GM21360 (cell line): Measurements from ENCODE around the gene MYL3.

Source experiments
- ATAC-seq: cut with Tn5 transposase; IDR thresholded peaks from one replicate; pipeline ENCODE4 v1.9.1; 2021; ENCODE audit warnings: mild to moderate bottlenecking, moderate library complexity; ENCODE audit not compliant: unreplicated experiment

Gene MYL3

DNA sequence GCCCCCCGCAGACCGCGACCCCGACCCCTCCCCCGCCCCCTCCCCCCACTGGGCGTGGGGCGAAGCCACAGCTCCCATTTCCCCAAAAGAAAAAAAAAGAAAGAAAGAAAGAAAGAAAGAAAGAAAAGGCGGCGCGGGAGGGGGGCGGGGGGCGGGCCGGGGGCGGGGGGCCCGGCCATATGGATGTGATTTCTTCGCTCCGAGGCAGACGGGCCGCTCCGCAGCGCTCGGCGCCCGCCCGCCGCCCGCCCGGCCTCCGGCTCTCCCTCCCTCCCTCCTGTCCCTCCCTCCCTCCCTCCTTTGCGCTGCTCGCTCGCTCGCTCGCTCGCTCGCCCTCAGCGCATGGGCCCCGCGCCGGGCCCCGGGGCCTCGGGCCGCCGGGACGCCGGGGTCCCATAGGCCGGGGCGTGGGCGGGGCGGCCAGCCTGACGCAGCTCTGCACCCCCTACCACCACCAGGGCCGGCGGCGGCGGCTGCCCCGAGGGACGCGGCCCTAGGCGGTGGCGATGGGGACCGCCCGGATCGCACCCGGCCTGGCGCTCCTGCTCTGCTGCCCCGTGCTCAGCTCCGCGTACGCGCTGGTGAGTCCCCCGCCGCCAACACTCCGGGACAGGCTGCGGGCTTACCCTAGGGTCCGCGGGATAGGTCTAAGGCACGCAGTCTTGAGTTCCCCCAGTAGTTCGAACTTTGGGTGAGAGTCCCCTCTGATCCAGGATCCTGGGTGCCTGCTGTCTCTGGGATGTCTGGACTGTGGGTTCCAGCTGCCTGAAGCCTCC, 20.0 kb upstream of the MYL3 start:
- ATAC-seq, result no peak

DNA sequence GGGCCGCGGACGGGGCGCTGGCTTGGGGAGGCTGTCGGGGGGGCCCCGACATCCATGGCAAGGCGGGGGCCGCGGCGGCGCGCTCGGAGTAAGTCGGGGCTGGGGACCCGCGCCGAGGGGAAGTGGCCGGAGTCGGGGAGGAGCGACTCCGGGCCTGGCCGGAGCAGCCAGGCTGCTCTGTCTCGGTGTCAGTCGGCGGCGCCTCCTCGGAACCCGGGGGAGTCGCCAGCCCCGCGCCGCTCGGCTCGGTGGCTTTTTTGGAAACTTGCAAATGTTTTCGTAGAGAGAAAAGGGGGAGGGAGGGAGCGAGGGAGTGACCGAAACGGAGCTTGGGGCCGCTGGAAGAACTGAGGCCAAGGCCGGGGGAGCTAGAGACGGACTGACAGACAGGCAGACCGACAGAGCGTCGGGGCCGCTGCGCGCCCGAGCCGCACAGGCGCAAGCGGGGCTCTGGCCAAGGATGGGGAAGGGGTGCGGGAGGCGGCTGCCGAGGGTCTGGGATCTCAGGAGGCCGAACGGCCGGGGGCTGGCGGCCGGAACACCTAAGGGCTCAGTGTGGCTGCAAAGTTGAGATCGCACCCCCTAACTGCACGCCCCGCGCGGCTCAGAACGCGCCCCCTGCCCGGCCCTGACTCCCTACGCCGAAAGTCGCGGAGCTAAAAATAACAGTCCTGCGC, 19.3 kb upstream of the MYL3 start:
- ATAC-seq, result no peak

GRCh38 chr3:46881596-46882376, 18.5 kb upstream of the MYL3 start:
- ATAC-seq, result no peak

DNA sequence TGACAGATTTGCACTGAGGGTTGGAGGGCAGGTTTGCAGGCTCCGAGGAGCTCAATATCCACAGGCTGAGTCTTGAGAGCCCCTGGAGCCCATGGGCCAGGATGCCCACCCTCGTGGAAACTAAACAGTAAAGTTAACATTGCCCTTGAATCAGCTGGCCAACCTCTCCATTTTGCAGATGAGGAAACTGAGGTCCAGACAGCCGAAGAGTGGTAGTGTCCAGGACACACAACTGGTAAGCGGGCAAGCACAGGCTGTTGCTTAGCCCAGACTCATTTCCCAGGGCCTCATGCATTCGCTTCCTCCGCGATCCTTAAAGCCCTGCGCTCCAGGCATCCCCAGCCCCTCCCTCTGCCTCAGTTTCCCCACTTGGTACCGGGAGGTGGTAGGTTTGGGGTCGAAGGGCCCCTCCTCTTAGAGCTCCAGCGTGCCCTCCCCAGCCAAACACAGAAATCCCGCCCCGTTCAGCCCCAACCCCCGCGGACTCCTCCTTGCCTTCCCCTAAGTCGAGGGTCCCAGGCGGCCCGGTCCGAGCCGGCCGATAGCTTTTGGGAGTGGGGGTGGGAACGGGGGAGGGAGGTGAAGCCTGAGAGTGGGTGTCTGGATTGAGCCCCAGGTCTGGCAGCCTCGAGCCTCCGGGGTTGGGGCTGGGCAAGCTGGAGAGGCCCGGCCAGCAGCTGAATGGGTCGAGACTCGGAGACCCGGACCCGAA, 17.8 kb upstream of the MYL3 start:
- no peak for ATAC-seq

DNA sequence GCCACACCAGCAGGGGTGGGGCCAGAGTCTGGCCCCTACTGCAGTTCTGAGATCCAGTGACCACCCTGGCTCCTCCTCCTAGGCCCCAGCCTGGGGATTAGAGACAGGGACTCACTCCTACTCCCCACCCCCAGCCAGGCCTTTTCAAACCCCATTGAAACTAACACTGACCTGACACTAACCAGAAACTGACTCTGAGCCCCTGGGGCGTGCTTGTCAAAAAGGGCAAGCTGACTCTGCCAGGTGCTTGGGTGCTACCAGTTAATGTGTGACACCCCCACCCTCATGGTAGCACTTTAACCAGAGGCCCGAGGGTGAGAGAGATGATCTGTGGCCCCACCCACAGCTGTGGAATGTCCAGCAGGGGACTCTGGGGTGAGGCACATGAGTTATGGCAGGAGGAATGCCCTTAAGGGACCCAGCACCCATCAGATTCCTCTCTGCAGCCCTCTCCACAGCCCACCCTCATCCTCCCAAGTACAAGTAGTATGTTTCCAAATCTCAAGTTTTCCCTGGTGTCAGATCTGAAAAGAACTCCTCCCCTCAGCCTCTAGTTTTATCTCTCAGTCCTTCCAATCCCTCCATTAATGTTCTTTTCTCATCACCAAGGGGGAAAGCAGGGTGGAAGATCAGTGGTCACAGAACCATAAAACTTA, 15.7 kb upstream of the MYL3 start:
- no peak for ATAC-seq

DNA sequence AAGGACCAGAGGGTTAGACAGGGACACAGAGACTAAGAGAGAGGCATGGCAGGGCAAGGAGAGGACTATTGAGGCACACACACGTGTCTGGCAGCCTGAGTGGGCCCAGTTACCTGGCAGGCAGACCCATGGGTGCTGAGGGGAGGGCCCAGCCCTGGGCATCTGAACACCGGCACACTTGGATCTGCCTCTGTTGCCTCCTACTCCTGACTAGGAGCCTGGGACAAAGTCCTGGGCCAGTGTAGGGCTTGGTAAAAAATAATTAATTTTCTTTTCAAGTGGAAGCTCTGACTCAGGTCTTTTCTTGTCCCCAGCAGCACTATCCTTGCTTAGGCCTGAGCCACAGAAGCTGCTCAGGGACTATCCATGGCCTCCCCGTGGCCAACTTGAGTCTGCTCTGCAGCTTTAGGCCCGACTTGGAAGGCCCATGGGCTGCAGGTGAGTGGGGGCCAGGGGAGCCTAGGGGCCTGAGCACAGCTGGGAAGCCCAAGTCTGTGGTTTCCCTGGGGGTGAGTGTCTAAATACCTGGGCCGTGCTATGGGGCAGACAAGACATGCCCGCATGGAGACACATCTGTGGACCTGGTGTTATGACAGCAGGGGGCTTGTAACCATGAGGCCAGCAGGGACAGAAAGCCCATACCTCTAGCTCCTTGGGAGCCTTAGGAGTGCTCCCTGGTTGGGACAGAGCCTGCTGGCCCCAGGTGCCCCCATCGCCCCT, 14.3 kb upstream of the MYL3 start, which contains the start of gene PTH1R:
PTH1R (plus strand) TSS at position 316 of the 720 bp plus-strand sequence. CDS start 5,839 bp downstream, outside the sequence.
- no peak for ATAC-seq

DNA sequence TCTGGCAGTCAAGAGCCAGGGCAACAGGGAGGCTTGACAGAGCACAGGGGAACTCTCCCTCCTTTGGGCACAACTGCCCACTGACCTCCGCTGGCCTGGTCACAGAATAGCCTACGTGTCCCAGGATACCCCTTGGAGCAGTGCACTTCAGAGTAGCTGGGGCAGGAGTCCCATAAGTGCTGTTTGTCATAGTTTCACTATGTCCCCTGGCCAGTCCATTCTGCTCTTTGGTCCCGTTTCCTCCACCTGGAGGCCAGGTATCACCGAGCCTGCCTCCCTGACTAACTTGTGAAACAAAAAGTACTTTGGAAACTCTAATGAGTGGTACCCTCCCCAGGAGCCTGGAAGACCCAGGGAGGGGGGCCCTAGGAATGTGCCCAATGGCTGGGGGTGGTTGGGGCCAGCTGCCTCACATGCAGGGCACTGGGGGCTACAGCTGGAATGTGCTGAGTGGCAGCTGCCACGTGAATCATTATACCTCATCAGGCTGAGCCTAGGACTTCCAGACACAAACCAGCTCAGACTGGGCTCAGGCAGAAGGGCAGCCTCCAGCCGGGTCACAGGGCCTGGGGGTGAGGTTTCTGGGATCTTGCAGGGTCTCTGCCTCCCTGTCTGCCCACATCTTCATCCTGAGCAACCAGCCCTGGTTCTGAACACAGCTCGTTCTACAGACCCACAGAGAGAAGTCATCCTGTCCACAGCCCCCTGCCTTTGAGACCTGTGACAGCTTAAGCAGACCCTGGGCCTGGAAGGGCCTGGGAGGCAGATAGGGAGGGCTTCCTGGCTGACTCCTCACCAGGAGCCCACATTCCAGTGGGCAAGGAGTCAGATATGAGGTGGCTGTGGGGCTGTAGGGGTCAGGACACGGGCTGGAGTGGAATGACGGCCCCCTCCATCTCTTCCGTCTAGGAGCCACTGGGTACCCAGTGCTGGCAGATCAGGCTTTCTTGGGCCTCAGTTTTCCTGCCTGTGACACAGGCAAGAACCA, 13.4 kb upstream of the MYL3 start:
- no peak for ATAC-seq

DNA sequence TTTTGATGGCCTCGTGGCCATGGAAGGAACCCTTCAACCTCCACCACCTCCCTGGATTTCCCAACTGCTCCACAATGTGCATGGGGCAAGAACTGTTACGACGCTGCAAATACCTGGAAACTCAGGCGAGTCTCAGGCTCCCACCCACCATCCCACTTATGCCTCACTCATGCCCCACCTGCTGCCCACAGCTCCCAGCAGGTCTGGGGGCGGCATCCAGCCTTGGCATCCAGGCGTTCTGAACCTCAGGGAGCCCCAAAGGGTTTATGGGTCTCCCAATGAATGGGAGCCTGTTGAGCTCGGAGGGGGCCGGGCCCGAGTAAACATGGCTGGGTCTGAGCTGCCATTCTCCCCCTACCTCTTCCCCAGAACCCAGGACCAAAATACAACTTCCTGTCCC, 12.3 kb upstream of the MYL3 start:
- ATAC-seq, result no peak

- ATAC-seq, result no peak
Measured at GRCh38 chr3:46874430-46874829, 11.2 kb upstream of the MYL3 start.

GRCh38 chr3:46873521-46873920, 10.3 kb upstream of the MYL3 start:
- no peak for ATAC-seq

- no peak for ATAC-seq
Measured at GRCh38 chr3:46871222-46871621, 8.0 kb upstream of the MYL3 start.

DNA sequence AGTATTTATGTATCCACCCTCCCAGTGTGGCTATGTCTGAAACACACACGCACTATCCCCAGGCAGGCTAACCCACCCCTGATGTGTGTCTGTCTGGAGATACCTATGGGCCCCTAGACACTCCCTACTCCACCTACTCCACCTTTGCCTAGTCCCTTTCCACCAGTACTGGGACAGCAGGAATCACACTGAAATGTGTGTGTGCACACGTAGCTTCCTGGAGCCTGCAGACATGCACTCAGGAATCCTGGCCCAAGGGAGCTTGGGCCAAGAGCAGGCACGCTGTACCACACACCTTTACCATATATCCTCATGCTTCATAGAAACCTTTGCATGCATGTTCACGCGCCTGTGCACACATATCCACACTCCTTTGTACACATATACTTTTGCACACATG, 7.4 kb upstream of the MYL3 start:
- no peak for ATAC-seq

DNA sequence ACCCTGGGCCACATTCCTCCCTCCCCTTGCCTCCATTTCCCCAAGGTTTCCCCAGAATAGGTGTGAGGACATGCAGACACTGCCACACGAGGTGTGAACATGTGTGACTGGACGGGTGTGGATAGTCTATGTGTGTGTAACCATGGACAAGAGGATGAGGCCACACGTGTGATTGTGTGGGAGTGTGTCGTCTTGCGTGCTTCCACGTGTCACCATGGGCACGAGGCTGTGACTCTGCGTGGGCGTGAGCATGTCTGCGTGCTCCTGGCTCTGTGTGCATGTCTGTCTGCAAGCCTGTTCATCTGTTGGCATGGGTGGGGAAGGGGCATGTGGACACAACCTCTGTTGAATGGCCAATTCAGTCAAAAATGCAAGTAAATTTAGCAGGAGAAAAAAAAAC, 6.2 kb upstream of the MYL3 start:
- no peak for ATAC-seq

DNA sequence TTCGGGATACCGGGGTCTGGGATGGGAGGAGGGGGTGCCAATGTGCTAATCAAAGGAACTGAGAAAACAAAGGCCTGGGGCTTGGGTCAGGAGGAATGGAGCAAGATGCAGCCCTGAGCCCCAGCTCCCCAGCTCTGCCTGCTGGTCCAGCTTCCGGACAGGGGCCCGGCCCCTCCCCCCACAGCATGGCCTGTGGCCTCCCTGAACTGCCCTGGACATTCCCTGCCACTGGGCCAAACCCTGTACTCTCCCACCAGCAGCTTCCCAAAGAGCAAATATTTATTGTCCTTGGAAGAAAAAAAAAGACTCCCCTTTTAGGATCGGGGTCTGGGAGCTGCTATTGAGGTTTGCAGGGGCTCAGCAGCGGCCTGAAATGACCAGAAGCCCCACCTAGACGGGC, 5.7 kb upstream of the MYL3 start:
- ATAC-seq, result no peak

DNA sequence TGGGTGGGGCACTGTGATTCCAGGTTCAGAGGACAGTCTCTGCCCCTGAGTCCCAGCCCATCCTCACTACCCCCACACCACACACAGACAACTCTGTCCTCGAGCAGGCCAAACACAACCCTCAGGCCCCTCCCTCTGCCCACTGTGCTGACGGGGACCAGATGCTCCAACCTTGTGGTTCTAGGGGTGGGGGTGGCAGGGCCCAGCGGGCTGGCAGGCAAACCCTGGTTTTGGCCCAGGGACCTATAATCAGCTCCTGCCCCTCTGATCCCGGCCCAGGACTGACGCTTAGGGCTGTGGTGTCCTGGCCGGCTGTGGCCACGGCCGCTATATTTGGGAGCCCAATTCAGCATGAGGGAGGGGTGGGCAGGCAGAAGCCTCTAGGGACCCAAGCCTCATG, 5.0 kb upstream of the MYL3 start:
- ATAC-seq, result no peak

DNA sequence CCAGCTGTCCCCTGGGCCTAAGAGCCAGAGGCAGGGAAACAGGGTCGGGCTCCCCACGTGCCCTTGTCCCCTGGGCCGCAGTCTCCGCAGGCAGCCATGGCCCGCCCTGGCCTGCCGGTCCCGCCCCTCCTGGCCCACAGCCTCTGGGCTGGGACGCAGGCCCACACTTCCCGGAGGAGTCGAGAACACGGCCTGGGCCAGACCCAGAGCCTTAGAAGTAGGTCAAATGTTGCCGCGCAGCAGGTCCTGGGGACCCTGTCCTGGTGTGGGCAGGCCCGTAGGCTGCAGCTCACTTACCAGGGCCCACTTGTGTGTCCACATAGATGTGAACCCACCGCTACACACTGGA, 4.3 kb upstream of the MYL3 start:
- ATAC-seq, result no peak

GRCh38 chr3:46866720-46867549, 3.7 kb upstream of the MYL3 start:
- no peak for ATAC-seq

GRCh38 chr3:46866032-46866595, 2.9 kb upstream of the MYL3 start:
- no peak for ATAC-seq
